Measurements from ENCODE around the gene SAXO1. TPM values are rescaled to one million over a fixed set of nuclear protein-coding genes. Genes with fewer than 3 reads are reported as not detected.

Gene SAXO1
- total RNA-seq, 1 donor from 2014 or later = 0.03 TPM

- TF ChIP-seq CTCF (IDR thresholded peaks at IDR 0.05; ENCODE audit: borderline replicate concordance) = no peak
- no peak for DNase-seq
- intact Hi-C loops (cut with micrococcal nuclease) = no loop called here
- H3K27me3 ChIP-seq (ENCODE audit: low read depth) = no peaks in the 10 kb centered on the region
- no peaks in the 10 kb centered on the region for H3K36me3 ChIP-seq
- H3K9me3 ChIP-seq (replicated peaks) = peaks cover 3% of the 10 kb centered on the region
- peaks cover 32% of the 10 kb centered on the region for H3K4me1 ChIP-seq
- peak overlapping the region; percentile 47 for H3K27ac ChIP-seq (replicated peaks)
- no peak overlapping the region for H3K4me3 ChIP-seq
These were observed 62.6 kb downstream of the SAXO1 start for GRCh38 chr9:18970393-18970792.

GRCh38 chr9:18969128-18969527 is 63.9 kb downstream of the SAXO1 start:
- no peaks in the 10 kb centered on the region for H3K27me3 ChIP-seq (ENCODE audit: low read depth)
- H3K4me1 ChIP-seq = peaks cover 31% of the 10 kb centered on the region
- no peak for DNase-seq
- no peak overlapping the region for H3K4me3 ChIP-seq
- peak overlapping the region; percentile 47 for H3K27ac ChIP-seq (replicated peaks)
- H3K9me3 ChIP-seq (replicated peaks) = peaks cover 12% of the 10 kb centered on the region
- TF ChIP-seq CTCF (IDR thresholded peaks at IDR 0.05; ENCODE audit: borderline replicate concordance) = no peak
- H3K36me3 ChIP-seq = no peaks in the 10 kb centered on the region
- intact Hi-C loops (cut with micrococcal nuclease) = no loop called here

GRCh38 chr9:18955626-18956025 is 77.4 kb downstream of the SAXO1 start:
- H3K36me3 ChIP-seq = no peaks in the 10 kb centered on the region
- H3K4me1 ChIP-seq = no peaks in the 10 kb centered on the region
- no peak overlapping the region for H3K27ac ChIP-seq (replicated peaks)
- H3K27me3 ChIP-seq (ENCODE audit: low read depth) = no peaks in the 10 kb centered on the region
- intact Hi-C loops (cut with micrococcal nuclease) = no loop called here
- no peak overlapping the region for H3K4me3 ChIP-seq
- DNase-seq = no peak
- no peaks in the 10 kb centered on the region for H3K9me3 ChIP-seq (replicated peaks)
- no peak for TF ChIP-seq CTCF (IDR thresholded peaks at IDR 0.05; ENCODE audit: borderline replicate concordance)

- no peak for DNase-seq
- Histone ChIP-seq H3K4me3 (no peak overlapping the region), H3K36me3 (no peaks in the 10 kb centered on the region), H3K27me3 (ENCODE audit: low read depth) (no peaks in the 10 kb centered on the region), H3K9me3 (replicated peaks) (no peaks in the 10 kb centered on the region), H3K4me1 (no peaks in the 10 kb centered on the region), H3K27ac (replicated peaks) (no peak overlapping the region)
- TF ChIP-seq CTCF (IDR thresholded peaks at IDR 0.05; ENCODE audit: borderline replicate concordance) = no peak
- intact Hi-C loops (cut with micrococcal nuclease) = no loop called here
These were observed 81.1 kb downstream of the SAXO1 start for GRCh38 chr9:18951936-18952335.

- Histone ChIP-seq H3K36me3 (no peaks in the 10 kb centered on the region), H3K27ac (replicated peaks) (no peak overlapping the region), H3K27me3 (ENCODE audit: low read depth) (no peaks in the 10 kb centered on the region), H3K9me3 (replicated peaks) (no peaks in the 10 kb centered on the region), H3K4me1 (no peaks in the 10 kb centered on the region), H3K4me3 (no peak overlapping the region)
- no peak for TF ChIP-seq CTCF (IDR thresholded peaks at IDR 0.05; ENCODE audit: borderline replicate concordance)
- no peak for DNase-seq
- intact Hi-C loops (cut with micrococcal nuclease) = no loop called here
These were observed 85.1 kb downstream of the SAXO1 start for GRCh38 chr9:18947892-18948339.

GRCh38 chr9:18942801-18943200 is 90.2 kb downstream of the SAXO1 start:
- Histone ChIP-seq H3K36me3 (no peaks in the 10 kb centered on the region), H3K4me1 (peaks cover 10% of the 10 kb centered on the region), H3K27ac (replicated peaks) (no peak overlapping the region), H3K27me3 (ENCODE audit: low read depth) (peaks cover 6% of the 10 kb centered on the region), H3K4me3 (no peak overlapping the region), H3K9me3 (replicated peaks) (no peaks in the 10 kb centered on the region)
- no peak for DNase-seq
- intact Hi-C loops (cut with micrococcal nuclease) = no loop called here
- TF ChIP-seq CTCF (IDR thresholded peaks at IDR 0.05; ENCODE audit: borderline replicate concordance) = no peak
